Activated CD4-positive, alpha-beta T cell treated with anti-CD3 and anti-CD28 coated beads, Interleukin-2, Interleukin-4, amounts not matched to agents 100 ng/mL and 50 ng/mL, durations not matched to agents 16 hours and 8 hours (primary cell): Measurements from ENCODE around the gene NOL7.

Experiments
- DNase-seq: peaks from one replicate; pipeline ENCODE4 v3.0.0-alpha.2; 2020; ENCODE audit warnings: low spot score

Gene NOL7

GRCh38 chr6:13614926-13615791 lies at the start of gene NOL7:
Gene NOL7 (plus strand): TSS chr6:13615335. CDS start chr6:13615359, 24 bp downstream.
- peak; percentile 98 for DNase-seq

DNA sequence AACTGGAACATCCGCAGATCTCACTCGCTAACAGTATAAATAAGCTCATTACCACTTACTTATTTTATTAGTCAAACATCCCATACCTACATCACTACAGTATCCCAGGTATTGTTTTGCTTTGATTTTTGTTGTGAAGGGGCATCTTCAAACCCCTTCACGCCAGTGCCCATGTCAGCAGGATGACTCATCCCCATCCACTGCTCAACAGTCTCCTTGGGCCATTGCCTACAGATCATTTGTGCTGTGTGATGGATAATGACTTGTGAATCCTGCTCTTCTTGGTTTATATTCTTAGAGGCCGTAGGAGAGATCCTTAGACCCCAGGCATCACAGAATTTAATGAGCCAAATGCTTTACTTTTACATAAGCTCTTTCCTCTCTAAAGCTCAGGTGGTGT lies 49.2 kb upstream of the NOL7 start:
- DNase-seq = no peak

GRCh38 chr6:13566500-13566899 lies 48.6 kb upstream of the NOL7 start:
- no peak for DNase-seq

- no peak for DNase-seq
Observed at GRCh38 chr6:13568970-13569369, 46.2 kb upstream of the NOL7 start.

GRCh38 chr6:13572240-13572639 lies 42.9 kb upstream of the NOL7 start:
- DNase-seq = no peak

DNA sequence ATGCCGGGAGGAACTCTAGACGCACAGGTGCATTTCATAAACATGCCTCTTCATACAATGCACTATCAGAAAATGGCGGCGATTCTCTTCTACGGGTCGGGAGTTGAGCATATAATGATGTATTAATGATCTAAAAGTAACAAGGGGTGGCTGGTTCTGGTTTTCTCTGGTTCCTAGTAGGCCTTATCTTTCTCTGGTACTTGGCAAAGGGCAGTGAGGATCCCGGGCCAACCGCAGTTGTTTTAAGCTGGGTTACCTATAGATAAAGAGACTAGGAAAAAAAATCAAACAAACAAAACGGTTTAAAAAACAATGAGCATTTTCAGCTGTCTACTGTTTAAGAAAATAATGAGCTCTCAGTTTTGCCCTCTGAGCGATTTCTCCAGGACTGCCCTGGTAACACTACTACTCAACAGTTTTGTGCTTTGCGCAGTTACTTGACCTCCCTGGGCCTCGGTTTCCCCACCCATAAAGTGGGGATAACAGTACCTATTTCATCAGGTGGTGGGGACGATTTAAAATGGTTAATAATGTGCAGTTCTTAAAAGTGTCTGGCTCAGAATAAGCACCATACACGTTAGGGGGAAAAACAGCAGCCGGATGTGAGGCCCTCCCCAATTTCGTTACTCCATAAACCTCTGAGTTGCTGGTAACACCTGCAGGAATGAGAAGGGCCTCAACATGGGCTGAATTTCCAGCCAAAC lies 42.0 kb upstream of the NOL7 start:
- DNase-seq = no peak

- no peak for DNase-seq
Observed at GRCh38 chr6:13573669-13574110, 41.4 kb upstream of the NOL7 start.

DNA sequence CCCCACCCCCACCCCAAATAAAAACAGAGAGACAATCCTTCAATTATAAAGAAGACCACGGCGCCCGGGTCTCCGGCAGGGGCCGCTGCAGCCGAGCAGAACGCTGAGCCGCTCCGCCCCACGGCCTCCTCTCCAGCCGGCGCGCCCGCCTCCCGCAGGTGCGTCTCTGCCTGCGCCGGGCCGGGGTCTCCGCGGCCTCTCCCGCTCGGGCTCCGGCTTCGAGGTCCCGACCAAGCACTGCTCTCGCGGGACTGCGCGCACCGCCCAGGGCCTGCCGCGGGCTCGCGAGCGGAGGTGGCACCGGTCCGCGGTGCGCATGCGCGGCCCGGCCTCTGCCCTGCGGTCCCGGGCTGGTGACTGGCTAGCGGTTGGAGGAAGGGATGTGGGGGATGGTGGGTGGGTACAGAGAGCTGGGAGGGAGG lies 41.0 kb upstream of the NOL7 start:
- peak; percentile 94 for DNase-seq

GRCh38 chr6:13574571-13575376 lies 40.4 kb upstream of the NOL7 start, which contains the start of gene SIRT5:
Gene SIRT5 (plus strand): TSS chr6:13574601. CDS start chr6:13584111, 9,510 bp downstream.
- peak; percentile 85 for DNase-seq

GRCh38 chr6:13575377-13575775 lies 39.8 kb upstream of the NOL7 start:
- no peak for DNase-seq

GRCh38 chr6:13576017-13576416 lies 39.1 kb upstream of the NOL7 start:
- no peak for DNase-seq

- DNase-seq = no peak
Observed at GRCh38 chr6:13577926-13578325, 37.2 kb upstream of the NOL7 start.

DNA sequence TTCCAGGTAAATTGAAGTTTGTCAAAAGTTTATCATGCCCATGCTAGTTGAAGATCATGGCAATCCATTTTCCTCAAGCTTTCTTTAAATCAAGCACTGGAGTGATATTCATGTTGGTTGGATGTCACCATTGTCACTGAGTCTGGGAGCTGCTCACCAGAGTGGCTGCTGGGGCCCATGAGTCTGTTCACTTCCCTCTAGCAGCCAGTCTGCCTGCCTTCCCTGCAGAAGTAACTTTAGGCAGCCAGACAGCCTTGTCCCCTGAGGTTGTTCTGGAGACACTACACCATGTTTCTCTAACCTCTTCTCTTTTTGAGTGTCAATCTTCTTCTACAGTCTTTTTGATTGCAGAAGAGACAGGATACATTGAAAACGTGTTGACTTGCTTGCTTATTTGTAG lies 35.2 kb upstream of the NOL7 start:
- no peak for DNase-seq

DNA sequence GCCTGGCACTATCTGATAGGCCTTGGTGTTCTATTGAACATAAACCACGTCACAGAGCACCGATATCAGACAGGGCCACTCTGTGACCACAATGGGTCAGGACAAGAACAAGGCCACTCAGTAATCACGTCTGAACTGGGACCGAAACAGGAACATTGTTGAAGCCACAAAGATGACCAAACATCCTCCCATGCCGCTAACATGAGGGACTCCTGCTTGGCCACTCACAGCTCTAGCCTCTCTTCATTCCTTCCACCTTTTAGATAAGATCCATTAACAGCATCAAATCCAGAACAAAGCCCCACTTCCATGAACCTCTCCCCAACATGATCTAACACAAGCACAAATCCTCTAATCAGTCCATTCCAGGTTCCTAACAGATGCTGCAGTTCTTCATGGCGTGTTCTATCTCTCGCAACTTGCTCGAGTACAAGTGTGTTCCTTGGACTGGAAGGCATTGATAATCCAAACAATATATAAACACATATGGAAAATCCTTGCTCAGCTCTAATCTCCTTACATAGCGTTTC lies 33.4 kb upstream of the NOL7 start:
- DNase-seq = no peak

GRCh38 chr6:13586603-13587542 lies 28.3 kb upstream of the NOL7 start:
- no peak for DNase-seq

GRCh38 chr6:13589801-13590200 lies 25.3 kb upstream of the NOL7 start:
- no peak for DNase-seq

DNA sequence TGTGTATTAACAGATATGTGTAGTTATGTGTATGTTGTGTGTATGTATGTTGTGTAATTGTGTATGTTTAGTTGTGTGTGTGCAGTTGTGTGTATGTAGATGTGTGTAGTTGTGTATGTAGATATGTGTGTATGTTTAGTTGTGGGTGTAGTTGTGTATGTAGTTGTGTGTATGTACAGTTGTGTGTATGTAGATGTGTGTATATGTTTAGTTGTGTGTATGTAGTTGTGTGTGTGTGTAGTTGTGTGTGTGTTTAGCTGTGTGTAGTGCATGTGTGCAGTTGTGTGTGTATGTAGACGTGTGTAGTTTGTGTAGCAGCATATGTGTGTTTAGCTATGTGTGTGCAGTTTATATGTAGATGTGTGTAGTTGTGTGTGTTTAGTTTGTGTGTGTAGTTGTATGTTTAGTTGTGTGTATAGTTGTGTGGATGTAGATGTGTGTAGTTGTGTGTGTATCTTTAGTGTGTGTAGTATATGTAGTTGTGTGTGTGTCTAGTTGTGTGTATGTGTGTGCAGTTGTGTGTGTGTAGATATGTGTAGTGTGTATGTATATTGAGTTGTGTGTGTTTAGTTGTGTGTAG lies 24.5 kb upstream of the NOL7 start:
- no peak for DNase-seq

DNA sequence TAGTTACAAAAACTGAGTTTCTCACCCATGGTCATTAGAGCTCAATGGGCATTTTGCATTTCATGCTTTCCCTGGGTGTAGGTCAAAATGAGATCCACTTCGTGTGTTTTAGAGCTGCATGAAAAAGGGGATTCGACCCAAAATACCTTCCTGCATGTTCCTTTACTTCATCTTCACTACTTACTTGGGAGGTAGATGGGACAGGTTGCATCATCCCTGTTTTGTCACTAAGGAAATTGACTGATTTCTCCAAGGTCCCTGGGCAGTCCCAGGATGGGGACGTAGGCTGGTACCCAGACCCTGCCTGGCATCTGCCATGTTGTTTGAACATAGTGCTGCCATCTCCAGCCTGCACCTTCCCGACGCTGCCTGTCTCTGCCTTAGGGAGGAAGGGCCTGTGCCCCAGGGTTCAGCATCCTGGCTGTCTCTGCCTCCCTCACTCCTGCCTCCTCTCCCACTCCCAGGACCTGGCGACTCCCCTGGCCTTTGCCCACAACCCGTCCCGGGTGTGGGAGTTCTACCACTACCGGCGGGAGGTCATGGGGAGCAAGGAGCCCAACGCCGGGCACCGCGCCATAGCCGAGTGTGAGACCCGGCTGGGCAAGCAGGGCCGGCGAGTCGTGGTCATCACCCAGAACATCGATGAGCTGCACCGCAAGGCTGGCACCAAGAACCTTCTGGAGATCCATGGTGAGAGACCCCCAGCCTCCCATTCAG lies 23.8 kb upstream of the NOL7 start:
- no peak for DNase-seq

- DNase-seq = peak; percentile 37
Observed at GRCh38 chr6:13593103-13593502, 22.0 kb upstream of the NOL7 start.

DNA sequence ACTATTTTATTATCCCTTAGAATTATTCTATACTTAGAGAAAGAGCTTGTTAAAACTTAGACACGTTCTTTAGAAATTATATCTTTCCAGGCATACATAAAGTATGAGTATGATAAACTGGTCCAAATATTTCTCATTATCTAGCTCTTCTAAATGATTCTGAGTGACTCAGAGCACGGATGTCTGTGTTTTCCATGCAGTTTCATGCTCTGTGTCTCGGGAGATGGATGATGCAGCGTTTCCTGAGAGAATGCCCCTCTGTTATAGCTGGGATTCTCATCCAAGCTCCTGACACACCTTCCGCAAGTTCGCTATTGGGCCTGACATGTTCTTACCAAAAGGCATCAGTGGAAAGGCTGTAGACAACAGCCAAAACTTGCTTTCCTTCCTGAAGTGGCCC lies 21.4 kb upstream of the NOL7 start:
- DNase-seq = no peak
